Spleen (tissue), 7 donors: Measurements from ENCODE around the gene TIMP2.

Experiments
- POLR2A ChIP-seq, 3 donors: fragments of 450-650 bp; IDR thresholded peaks; one replicate each; pipeline ENCODE4 v1.5.1; 2017; ENCODE audit warnings: antibody characterized with exemption in 3 of 3, mild to moderate bottlenecking in 1 of 3
- POLR2AphosphoS5 ChIP-seq, 3 donors: sonication (generic); formaldehyde crosslinking; IDR thresholded peaks; one replicate each; pipeline ENCODE4 v1.5.1; 2017; ENCODE audit warnings: antibody characterized with exemption in 3 of 3
- TF ChIP-seq, protein P1 (sequence below), 11 experiments: fragments of 200-600 bp in 7 of 11; fragments of 450-650 bp in 4 of 11; sonication (generic) in 4 of 11; IDR thresholded peaks in 8 of 11; conservative IDR thresholded peaks in 3 of 11; 1 replicate in 7 of 11; 2 replicates in 4 of 11; pipeline versions ENCODE4 v1.4.0 to v1.8.0; 2016 to 2021; ENCODE audit warnings: antibody characterized with exemption in 11 of 11, inconsistent platforms in 4 of 11, mild to moderate bottlenecking in 1 of 11
- donor health status: DM: no; HTN: no; CAD: no; lungs with moderate emphysema.
- donor health status: DM: no; HTN: no; CAD: no.
- donor health status: DM: no; HTN: no; CAD: no.

DNA sequence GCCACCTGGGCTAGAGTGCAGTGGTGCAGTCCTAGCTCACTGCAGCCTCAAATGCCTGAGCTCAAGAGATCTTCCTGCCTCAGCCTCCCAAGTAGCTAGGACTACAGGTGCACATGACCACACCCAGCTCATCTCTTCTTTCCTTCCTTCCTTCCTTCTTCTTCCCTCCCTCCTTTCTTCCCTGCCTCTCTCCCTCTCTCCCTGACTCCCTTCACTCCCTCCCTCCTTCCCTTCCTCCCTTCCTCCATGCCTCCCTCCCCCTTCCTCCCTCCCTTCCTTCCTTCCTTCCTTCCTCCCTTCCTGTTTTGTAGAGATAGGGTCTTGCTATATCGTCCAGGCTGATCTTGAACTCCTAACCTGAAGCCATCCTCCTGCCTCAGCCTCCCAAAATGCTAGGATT is 61.1 kb downstream of the TIMP2 start:
- TF ChIP-seq, protein P1, sequence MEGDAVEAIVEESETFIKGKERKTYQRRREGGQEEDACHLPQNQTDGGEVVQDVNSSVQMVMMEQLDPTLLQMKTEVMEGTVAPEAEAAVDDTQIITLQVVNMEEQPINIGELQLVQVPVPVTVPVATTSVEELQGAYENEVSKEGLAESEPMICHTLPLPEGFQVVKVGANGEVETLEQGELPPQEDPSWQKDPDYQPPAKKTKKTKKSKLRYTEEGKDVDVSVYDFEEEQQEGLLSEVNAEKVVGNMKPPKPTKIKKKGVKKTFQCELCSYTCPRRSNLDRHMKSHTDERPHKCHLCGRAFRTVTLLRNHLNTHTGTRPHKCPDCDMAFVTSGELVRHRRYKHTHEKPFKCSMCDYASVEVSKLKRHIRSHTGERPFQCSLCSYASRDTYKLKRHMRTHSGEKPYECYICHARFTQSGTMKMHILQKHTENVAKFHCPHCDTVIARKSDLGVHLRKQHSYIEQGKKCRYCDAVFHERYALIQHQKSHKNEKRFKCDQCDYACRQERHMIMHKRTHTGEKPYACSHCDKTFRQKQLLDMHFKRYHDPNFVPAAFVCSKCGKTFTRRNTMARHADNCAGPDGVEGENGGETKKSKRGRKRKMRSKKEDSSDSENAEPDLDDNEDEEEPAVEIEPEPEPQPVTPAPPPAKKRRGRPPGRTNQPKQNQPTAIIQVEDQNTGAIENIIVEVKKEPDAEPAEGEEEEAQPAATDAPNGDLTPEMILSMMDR (IDR thresholded peaks at IDR 0.05 in 8 of 11, conservative IDR thresholded peaks at IDR 0.05 in 3 of 11), result no peak
- no peak for TF ChIP-seq POLR2AphosphoS5 (IDR thresholded peaks at IDR 0.05)
- no peak for TF ChIP-seq POLR2A (IDR thresholded peaks at IDR 0.05)
